Measurements from ENCODE around the gene PTPN1. TPM values are rescaled to one million over a fixed set of nuclear protein-coding genes. Genes with fewer than 3 reads are reported as not detected.
A peak's percentile ranks its signal among the peaks of the same experiment; 100 is the strongest.

Gene PTPN1
- total RNA-seq, 3 donors from 2014 or later (not counting 1 experiment from before 2014, with no cell fraction given), result 52.9 to 64.5 (median 58.3) TPM

DNA sequence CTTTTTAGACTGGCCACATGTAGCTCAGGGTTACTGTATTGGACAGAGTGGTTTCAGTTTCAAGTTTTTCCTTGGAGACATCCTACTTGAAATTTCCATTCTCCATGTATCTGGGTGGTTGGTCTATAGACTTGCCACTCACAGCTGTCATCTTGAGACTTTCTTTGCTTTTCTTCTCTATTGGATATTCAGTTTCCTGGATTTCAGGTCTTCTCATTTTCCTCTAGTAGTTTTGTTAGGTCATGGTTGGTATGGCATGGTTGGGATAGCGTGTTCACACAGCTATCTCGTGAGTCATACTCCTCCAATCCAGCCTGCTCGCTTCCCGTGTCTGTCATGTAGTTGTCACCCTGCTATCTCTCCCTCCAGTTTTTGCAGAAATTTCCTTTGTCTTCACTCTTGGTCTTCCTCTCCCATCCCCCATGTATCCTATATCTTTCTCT, 48.3 kb downstream of the PTPN1 start:
- ATAC-seq, result no peak
- intact Hi-C loops (cut with micrococcal nuclease), result no loop called here
- 87% methylated on average over 4 of the region's 4 CpGs for WGBS (ENCODE audit: insufficient coverage)
- H3K27me3 Mint-ChIP-seq (ENCODE audit: low read depth in 2 of 2), result no peaks in the 10 kb centered on the region
- Histone ChIP-seq H3K4me3 (ENCODE audit: low read length) (no peak overlapping the region), H3K27ac (ENCODE audit: low read length) (no peak overlapping the region), H3K27me3 (ENCODE audit: control insufficient read depth, insufficient read depth, low read length) (no peaks in the 10 kb centered on the region), H3K4me1 (ENCODE audit: control insufficient read depth, insufficient read depth, low read length) (no peaks in the 10 kb centered on the region), H3K36me3 (ENCODE audit: control insufficient read depth, insufficient read depth, low read length) (peaks cover 19% of the 10 kb centered on the region), H3K9me3 (ENCODE audit: control insufficient read depth, insufficient read depth, low read length) (no peaks in the 10 kb centered on the region)
- H3K36me3 Mint-ChIP-seq, result peaks cover 7% of the 10 kb centered on the region
- no peak for DNase-seq
- H3K27ac Mint-ChIP-seq, result no peak overlapping the region
- TF ChIP-seq, protein P1, sequence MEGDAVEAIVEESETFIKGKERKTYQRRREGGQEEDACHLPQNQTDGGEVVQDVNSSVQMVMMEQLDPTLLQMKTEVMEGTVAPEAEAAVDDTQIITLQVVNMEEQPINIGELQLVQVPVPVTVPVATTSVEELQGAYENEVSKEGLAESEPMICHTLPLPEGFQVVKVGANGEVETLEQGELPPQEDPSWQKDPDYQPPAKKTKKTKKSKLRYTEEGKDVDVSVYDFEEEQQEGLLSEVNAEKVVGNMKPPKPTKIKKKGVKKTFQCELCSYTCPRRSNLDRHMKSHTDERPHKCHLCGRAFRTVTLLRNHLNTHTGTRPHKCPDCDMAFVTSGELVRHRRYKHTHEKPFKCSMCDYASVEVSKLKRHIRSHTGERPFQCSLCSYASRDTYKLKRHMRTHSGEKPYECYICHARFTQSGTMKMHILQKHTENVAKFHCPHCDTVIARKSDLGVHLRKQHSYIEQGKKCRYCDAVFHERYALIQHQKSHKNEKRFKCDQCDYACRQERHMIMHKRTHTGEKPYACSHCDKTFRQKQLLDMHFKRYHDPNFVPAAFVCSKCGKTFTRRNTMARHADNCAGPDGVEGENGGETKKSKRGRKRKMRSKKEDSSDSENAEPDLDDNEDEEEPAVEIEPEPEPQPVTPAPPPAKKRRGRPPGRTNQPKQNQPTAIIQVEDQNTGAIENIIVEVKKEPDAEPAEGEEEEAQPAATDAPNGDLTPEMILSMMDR (IDR thresholded peaks at IDR 0.05), result no peak
- H3K9me3 Mint-ChIP-seq, result no peaks in the 10 kb centered on the region
- H3K4me3 Mint-ChIP-seq, result no peak overlapping the region
- H3K4me1 Mint-ChIP-seq, result peaks cover 26 to 28% of the 10 kb centered on the region in 2 donors

DNA sequence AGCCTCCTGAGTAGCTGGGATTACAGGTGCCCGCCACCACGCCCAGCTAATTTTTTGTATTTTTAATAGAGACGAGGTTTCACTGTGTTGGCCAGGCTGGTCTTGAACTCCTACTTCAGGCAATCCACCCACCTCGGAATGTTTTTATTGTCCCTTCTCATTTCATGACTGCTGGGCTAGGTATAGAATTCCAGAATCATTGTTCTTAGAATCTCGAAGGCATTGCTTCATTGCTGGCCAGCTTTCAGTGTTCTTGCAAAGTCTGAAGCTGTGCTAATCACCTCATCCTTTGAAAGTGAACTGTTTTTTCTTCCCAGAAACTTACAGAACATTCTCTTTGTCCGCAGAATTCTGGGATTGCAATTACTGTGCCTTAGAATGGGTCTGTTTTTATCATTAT, 49.0 kb downstream of the PTPN1 start:
- Histone ChIP-seq H3K4me3 (ENCODE audit: low read length) (no peak overlapping the region), H3K36me3 (ENCODE audit: control insufficient read depth, insufficient read depth, low read length) (peaks cover 21% of the 10 kb centered on the region), H3K9me3 (ENCODE audit: control insufficient read depth, insufficient read depth, low read length) (no peaks in the 10 kb centered on the region), H3K27me3 (ENCODE audit: control insufficient read depth, insufficient read depth, low read length) (no peaks in the 10 kb centered on the region), H3K4me1 (ENCODE audit: control insufficient read depth, insufficient read depth, low read length) (no peaks in the 10 kb centered on the region), H3K27ac (ENCODE audit: low read length) (no peak overlapping the region)
- Mint-ChIP-seq H3K27me3 (ENCODE audit: low read depth in 2 of 2) (no peaks in the 10 kb centered on the region), H3K36me3 (peaks cover 7% of the 10 kb centered on the region), H3K27ac (no peak overlapping the region), H3K4me1 (peaks cover 26 to 28% of the 10 kb centered on the region in 2 donors), H3K9me3 (no peaks in the 10 kb centered on the region), H3K4me3 (no peak overlapping the region)
- intact Hi-C loops (cut with micrococcal nuclease), result no loop called here
- TF ChIP-seq, protein P1 (IDR thresholded peaks at IDR 0.05), result no peak
- no peak for ATAC-seq
- WGBS (ENCODE audit: insufficient coverage), result 97% methylated on average over 6 of the region's 6 CpGs
- no peak for DNase-seq

DNA sequence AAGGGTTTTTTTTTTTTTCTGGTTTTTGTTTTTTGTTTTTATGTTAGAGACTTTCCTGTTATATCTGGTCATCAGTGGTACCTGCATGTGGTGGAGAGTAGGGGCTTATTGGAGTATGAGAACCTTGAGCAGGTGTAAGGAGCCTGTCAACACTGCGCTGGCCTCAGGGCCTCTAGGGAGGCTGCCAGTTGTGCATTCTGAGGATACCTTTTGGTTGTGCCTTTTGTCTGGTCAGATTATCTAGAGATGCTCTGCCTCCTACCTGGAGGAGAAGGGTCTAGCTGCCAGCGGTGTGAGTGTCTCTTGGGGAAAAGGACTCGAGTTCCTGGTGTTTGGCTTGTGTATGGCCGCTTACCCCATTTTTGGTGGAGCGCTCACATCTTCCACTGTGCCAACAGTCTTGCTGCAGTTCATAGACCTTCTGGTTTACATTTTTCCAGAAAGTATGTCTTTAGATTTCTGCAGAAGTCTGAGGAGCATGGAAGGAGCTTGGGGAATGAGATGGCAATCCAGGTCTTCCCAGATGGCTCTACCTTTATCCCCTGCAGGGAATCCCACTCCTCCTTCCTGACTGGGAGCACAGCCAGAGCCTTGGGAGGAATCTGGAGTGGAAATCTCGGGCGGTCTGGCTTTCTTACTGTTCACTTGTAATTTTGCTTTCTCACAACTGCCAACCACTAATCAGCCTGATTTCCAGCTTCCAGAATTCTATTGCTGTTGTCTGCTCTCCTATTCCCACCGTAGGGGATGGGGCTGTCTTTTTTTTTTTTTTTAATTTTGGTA, 49.9 kb downstream of the PTPN1 start:
- intact Hi-C loops (cut with micrococcal nuclease), result no loop called here
- no peaks in the 10 kb centered on the region for H3K27me3 ChIP-seq (ENCODE audit: control insufficient read depth, insufficient read depth, low read length)
- no peak overlapping the region for H3K4me3 Mint-ChIP-seq
- H3K9me3 Mint-ChIP-seq, result no peaks in the 10 kb centered on the region
- no peaks in the 10 kb centered on the region for H3K4me1 ChIP-seq (ENCODE audit: control insufficient read depth, insufficient read depth, low read length)
- H3K36me3 Mint-ChIP-seq, result peaks cover 10% of the 10 kb centered on the region
- H3K4me3 ChIP-seq (ENCODE audit: low read length), result no peak overlapping the region
- TF ChIP-seq, protein P1 (IDR thresholded peaks at IDR 0.05), result no peak
- peaks cover 28% of the 10 kb centered on the region for H3K36me3 ChIP-seq (ENCODE audit: control insufficient read depth, insufficient read depth, low read length)
- H3K9me3 ChIP-seq (ENCODE audit: control insufficient read depth, insufficient read depth, low read length), result no peaks in the 10 kb centered on the region
- H3K27me3 Mint-ChIP-seq (ENCODE audit: low read depth in 2 of 2), result no peaks in the 10 kb centered on the region
- peaks cover 28 to 30% of the 10 kb centered on the region in 2 donors for H3K4me1 Mint-ChIP-seq
- 98% methylated on average over 7 of the region's 8 CpGs for WGBS (ENCODE audit: insufficient coverage)
- H3K27ac Mint-ChIP-seq, result peak overlapping the region in 1 of 2 donors; percentile 13
- DNase-seq (no peak), ATAC-seq (no peak)
- H3K27ac ChIP-seq (ENCODE audit: low read length), result no peak overlapping the region

Data from natural killer cell (primary cell).